IMR-90 (cell line): Measurements from ENCODE around the gene SERPIND1. TPM values are rescaled to one million over a fixed set of nuclear protein-coding genes. Genes with fewer than 3 reads are reported as not detected.

Experiments
- ATAC-seq: fragments of 200-7000 bp; cut with Tn5 transposase; 2 replicates; pipeline ENCODE4 v1.9.1; 2020; ENCODE audit warnings: low read depth, mild to moderate bottlenecking, moderate library complexity
- BruUV-seq: library from RNA; stranded (reverse); fragments of 400-500 nt; replicated peaks from 2 replicates; lab custom pipeline; 2021; lab: Mats Ljungman, UMichigan
- CTCF ChIA-PET: fragments of 300-600 bp; formaldehyde crosslinking; extraction: SDS; loops from one replicate; lab custom pipeline; 2021; ENCODE audit warnings: antibody characterized with exemption; lab: Yijun Ruan, JAX
- POLR2A ChIA-PET: fragments of 300-600 bp; sonication (Branson Sonifier 250); formaldehyde crosslinking; loops from one replicate; lab custom pipeline; 2022; ENCODE audit warnings: antibody characterized with exemption; ENCODE audit not compliant: unreplicated experiment; lab: Charles Lee
- DNase-seq: peaks from one replicate; pipeline ENCODE4 v3.0.0; 2013
- H2AFZ ChIP-seq: replicated peaks from 2 replicates; pipeline ENCODE3; 2013; ENCODE audit warnings: low read length, mild to moderate bottlenecking; ENCODE audit not compliant: poor library complexity
- H2AK5ac ChIP-seq: 2 replicates; pipeline ENCODE4 v1.6.1; 2013; ENCODE audit warnings: low read depth, low read length, inconsistent platforms
- H2AK9ac ChIP-seq: replicated peaks from 2 replicates; pipeline ENCODE3; 2013; ENCODE audit warnings: mild to moderate bottlenecking, low read depth, low read length, moderate library complexity; ENCODE audit not compliant: poor library complexity
- H2BK120ac ChIP-seq: 2 replicates; pipeline ENCODE4 v1.6.1; 2013; ENCODE audit warnings: low read depth, low read length, inconsistent platforms
- H2BK15ac ChIP-seq: 3 replicates; pipeline ENCODE4 v1.6.1; 2013; ENCODE audit warnings: low read depth, low read length, inconsistent platforms
- H2BK20ac ChIP-seq: 2 replicates; pipeline ENCODE4 v1.6.1; 2013; ENCODE audit warnings: low read depth, mild to moderate bottlenecking, inconsistent platforms, low read length, moderate library complexity
- H2BK5ac ChIP-seq: 2 replicates; pipeline ENCODE4 v1.6.1; 2013; ENCODE audit warnings: mild to moderate bottlenecking, low read depth, low read length, inconsistent platforms; ENCODE audit not compliant: poor library complexity, severe bottlenecking
- H3K14ac ChIP-seq: replicated peaks from 2 replicates; pipeline ENCODE4 v1.6.1; 2013; ENCODE audit warnings: low read depth, low read length, inconsistent platforms
- H3K18ac ChIP-seq: 2 replicates; pipeline ENCODE4 v1.6.1; 2013; ENCODE audit warnings: low read depth, low read length, control low read depth
- H3K23ac ChIP-seq: 2 replicates; pipeline ENCODE4 v1.6.1; 2013; ENCODE audit warnings: low read depth, low read length, inconsistent platforms
- H3K27ac ChIP-seq: 2 replicates; pipeline ENCODE4 v1.5.1; 2013; ENCODE audit warnings: mild to moderate bottlenecking, control low read depth, low read length; ENCODE audit not compliant: insufficient read depth
- H3K27me3 ChIP-seq: 2 replicates; pipeline ENCODE4 v1.6.1; 2013; ENCODE audit warnings: low read length; ENCODE audit not compliant: control insufficient read depth, insufficient read depth
- H3K36me3 ChIP-seq: 2 replicates; pipeline ENCODE4 v1.6.1; 2013; ENCODE audit warnings: low read length, mixed read lengths; ENCODE audit not compliant: control insufficient read depth, insufficient read depth
- H3K4ac ChIP-seq: 2 replicates; pipeline ENCODE4 v1.6.1; 2013; ENCODE audit warnings: low read depth, low read length, inconsistent platforms
- H3K4me1 ChIP-seq: 2 replicates; pipeline ENCODE4 v1.6.1; 2013; ENCODE audit warnings: low read length, mixed read lengths; ENCODE audit not compliant: control insufficient read depth, insufficient read depth
- H3K4me2 ChIP-seq: 2 replicates; pipeline ENCODE4 v1.6.1; 2013; ENCODE audit warnings: low read depth, mild to moderate bottlenecking, control low read depth, low read length, moderate library complexity
- H3K4me3 ChIP-seq: 2 replicates; pipeline ENCODE4 v1.5.1; 2013; ENCODE audit warnings: low read depth, mild to moderate bottlenecking, control low read depth, low read length, moderate library complexity; ENCODE audit not compliant: insufficient read depth
- H3K56ac ChIP-seq: 2 replicates; pipeline ENCODE4 v1.6.1; 2013; ENCODE audit warnings: low read length, inconsistent platforms; ENCODE audit not compliant: insufficient read depth; ENCODE audit errors: extremely low read depth
- H3K79me1 ChIP-seq, 2 experiments: 2 replicates each; pipeline ENCODE4 v1.6.1; 2013; ENCODE audit warnings: low read length in 2 of 2, inconsistent platforms in 1 of 2, low read depth in 1 of 2
- H3K9ac ChIP-seq: 2 replicates; pipeline ENCODE4 v1.6.1; 2013; ENCODE audit warnings: low read depth, low read length, control low read depth
- H3K9me1 ChIP-seq: 2 replicates; pipeline ENCODE4 v1.6.1; 2013; ENCODE audit warnings: low read length, inconsistent platforms; ENCODE audit not compliant: insufficient read depth
- H3K9me3 ChIP-seq: 2 replicates; pipeline ENCODE4 v1.6.1; 2013; ENCODE audit warnings: low read length; ENCODE audit not compliant: control insufficient read depth, insufficient read depth
- H4K20me1 ChIP-seq: 2 replicates; pipeline ENCODE4 v1.6.1; 2013; ENCODE audit warnings: low read length, inconsistent platforms; ENCODE audit not compliant: insufficient read depth
- H4K5ac ChIP-seq: 2 replicates; pipeline ENCODE4 v1.6.1; 2013; ENCODE audit warnings: mild to moderate bottlenecking, low read depth, low read length, control low read depth
- H4K8ac ChIP-seq, 2 experiments: 2 replicates each; pipeline ENCODE4 v1.6.1; 2013; ENCODE audit warnings: low read depth in 2 of 2, low read length in 2 of 2, control low read depth in 1 of 2, inconsistent platforms in 1 of 2
- H4K91ac ChIP-seq: 2 replicates; pipeline ENCODE4 v1.6.1; 2013; ENCODE audit warnings: low read depth, low read length, inconsistent platforms; ENCODE audit not compliant: insufficient read depth
- CEBPB ChIP-seq: IDR thresholded peaks from 2 replicates; pipeline ENCODE4 v1.6.1; 2012; ENCODE audit warnings: low read depth, low read length, improper control_type of control experiment
- CTCF ChIP-seq: conservative IDR thresholded peaks from 2 replicates; pipeline ENCODE4 v1.5.1; 2012; ENCODE audit warnings: mild to moderate bottlenecking, low read depth, low read length, improper control_type of control experiment
- MXI1 ChIP-seq: IDR thresholded peaks from 2 replicates; pipeline ENCODE4 v1.6.1; 2012; ENCODE audit warnings: low read depth, mild to moderate bottlenecking, low read length, moderate library complexity, borderline replicate concordance
- RCOR1 ChIP-seq: IDR thresholded peaks from 2 replicates; pipeline ENCODE4 v1.6.1; 2012; ENCODE audit warnings: mild to moderate bottlenecking, low read length, improper control_type of control experiment; ENCODE audit not compliant: insufficient replicate concordance
- SMC3 ChIP-seq: fragments of 150-350 bp; IDR thresholded peaks from 2 replicates; pipeline ENCODE4 v1.6.1; 2016; ENCODE audit warnings: low read depth, mild to moderate bottlenecking, antibody characterized with exemption, low read length, moderate library complexity
- USF2 ChIP-seq: fragments of 150-350 bp; IDR thresholded peaks from 2 replicates; pipeline ENCODE4 v1.6.1; 2017; ENCODE audit warnings: mild to moderate bottlenecking, antibody characterized with exemption, low read length, low read depth
- WGBS, 2 experiments: methylation state at CpG; one replicate each; pipeline versions ENCODE4 v1.1.5 to v1.1.7; 2013; ENCODE audit warnings: missing lambda C conversion rate in 2 of 2; ENCODE audit not compliant: insufficient read length in 1 of 2; ENCODE audit errors: extremely low coverage in 2 of 2; 5-methylcytosine and 5-hydroxymethylcytosine counted together
- dilution Hi-C: fragments of 300-500 bp; cut with HindIII; formaldehyde crosslinking; loops from one replicate; pipeline ENCODE4 v1.14.3; 2018; ENCODE audit warnings: low sequenced_read_pairs; ENCODE audit not compliant: unreplicated experiment
- in situ Hi-C: fragments of 300-500 bp; cut with MboI; formaldehyde crosslinking; loops from 3 replicates; pipeline ENCODE4 v1.14.3; 2019; ENCODE audit warnings: low sequenced_read_pairs, inconsistent platforms, mixed read lengths
- intact Hi-C: fragments of 100-400 bp; cut with micrococcal nuclease; formaldehyde crosslinking; loops from 2 replicates; pipeline ENCODE4 v1.10.0; 2022
- polyA plus RNA-seq, 3 experiments: library from polyadenylated mRNA; depleted of rRNA; stranded (reverse); fragments of >200 nt; gene quantifications; 2 replicates each; pipeline ENCODE4 v1.2.3, GENCODE V29; 2012; ENCODE audit warnings: low replicate concordance in 1 of 3
- total RNA-seq: library from RNA; depleted of rRNA; stranded (reverse); fragments of >200 nt; gene quantifications from 2 replicates; pipeline ENCODE4 v1.2.3, GENCODE V29; 2012

The SERPIND1 gene
- total and polyA plus RNA-seq, 2 of the 4 experiments (the other 2 are of a cell fraction) = 0.12 TPM; not detected in 1

GRCh38 chr22:20748082-20748481 is 25.8 kb upstream of the SERPIND1 start:
- dilution Hi-C loops = no loop called here

More at GRCh38 chr22:20748082-20748481, 25.8 kb upstream of the SERPIND1 start:
- Histone ChIP-seq H3K4me2 (no peak overlapping the region), H3K9ac (no peak overlapping the region), H3K18ac (no peak overlapping the region), H3K56ac (no peak overlapping the region), H2BK5ac (no peak overlapping the region), H3K14ac (no peak overlapping the region), H3K9me3 (no peaks in the 10 kb centered on the region), H2AK5ac (no peak overlapping the region), H3K4ac (no peak overlapping the region), H3K9me1 (peaks cover 13% of the 10 kb centered on the region; the same call in 1 of the 2 replicates), H3K4me3 (no peak overlapping the region), H4K91ac (no peak overlapping the region), H2BK15ac (no peak overlapping the region), H4K8ac (no peak overlapping the region), H3K79me1 (no peaks in the 10 kb centered on the region; a peak in 1 of 4 replicates), H3K27ac (no peak overlapping the region), H2AFZ (no peak overlapping the region), H3K36me3 (peaks cover 57% of the 10 kb centered on the region), H4K20me1 (peaks cover 13% of the 10 kb centered on the region), H2BK20ac (no peak overlapping the region), H3K4me1 (peaks cover 9% of the 10 kb centered on the region), H2BK120ac (no peak overlapping the region), H4K5ac (no peak overlapping the region), H3K27me3 (no peaks in the 10 kb centered on the region), H2AK9ac (no peak overlapping the region), H3K23ac (no peak overlapping the region)
- intact Hi-C loops (no loop called here), in situ Hi-C loops (no loop called here)
- DNase-seq (no peak), ATAC-seq (no peak)
- POLR2A ChIA-PET = no interaction called here
- CTCF ChIA-PET = no interaction called here
- TF ChIP-seq CTCF (no peak), CEBPB (no peak), RCOR1 (no peak), SMC3 (no peak), USF2 (no peak), MXI1 (no peak)
- 100% methylated on average over 2 of the region's 7 CpGs; no CpG with 5 or more reads in 1 of the 2 experiments for WGBS, 2 experiments
- no TSS peak for BruUV-seq
